IPS-NIHi11 (cell line): ENCODE measurements around the gene COPG2.
A peak's percentile ranks its signal among the peaks of the same experiment; 100 is the strongest.
"Not testable (repeated sequence)": the region's sequence is repeated elsewhere in the genome, so short reads cannot be mapped to it uniquely, and the experiment has no call there.

Experiments
- DNase-seq: peaks from one replicate; pipeline ENCODE4 v3.0.0; 2012; ENCODE audit warnings: mixed read lengths, low spot score

COPG2 gene

DNA sequence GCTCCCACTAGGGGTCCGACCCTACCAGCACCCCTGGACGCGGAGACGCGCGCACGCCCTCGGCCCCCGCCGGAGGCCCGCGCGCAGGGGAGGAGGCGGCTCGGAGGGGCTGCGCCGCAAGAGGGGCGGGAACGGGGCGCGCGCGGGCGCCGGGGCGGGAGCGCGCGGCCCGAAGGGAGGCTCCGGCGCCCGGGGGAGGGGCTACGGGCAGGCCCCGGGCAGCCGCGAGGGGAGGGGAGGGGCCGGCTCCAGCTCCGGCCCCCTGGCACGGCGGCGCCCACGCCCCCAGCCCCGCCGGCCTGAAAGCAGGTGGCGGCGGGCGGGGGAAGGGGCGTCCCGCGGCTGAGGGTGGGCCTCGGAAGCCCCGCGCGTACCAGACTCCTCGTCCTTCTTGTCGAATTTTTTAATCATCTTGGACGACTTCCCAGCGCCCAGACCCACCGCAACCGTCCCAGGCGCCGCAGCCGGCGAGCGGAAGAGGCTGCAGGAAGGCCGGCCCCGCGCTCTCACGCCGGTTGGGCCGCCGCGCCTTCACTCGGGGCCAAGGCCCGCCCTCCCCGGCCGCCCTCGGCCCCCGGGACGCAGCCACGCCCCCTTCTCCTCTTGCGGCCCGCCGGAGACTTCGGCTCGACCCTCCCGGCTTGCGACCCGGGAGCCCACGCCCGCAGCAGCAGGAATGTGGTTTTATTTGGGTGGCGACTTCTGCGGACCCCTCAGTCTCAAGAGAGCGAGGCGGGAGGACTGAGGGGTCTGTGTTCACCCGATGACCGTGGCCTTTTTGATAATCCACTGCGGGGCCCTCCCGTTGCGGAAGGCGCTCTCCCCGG is at the start of gene COPG2:
Gene COPG2, minus strand, starts transcription at position 491 of the 827 bp plus-strand sequence. Its CDS starts 80 bp downstream, at position 411.
- DNase-seq: peak; percentile 98

DNA sequence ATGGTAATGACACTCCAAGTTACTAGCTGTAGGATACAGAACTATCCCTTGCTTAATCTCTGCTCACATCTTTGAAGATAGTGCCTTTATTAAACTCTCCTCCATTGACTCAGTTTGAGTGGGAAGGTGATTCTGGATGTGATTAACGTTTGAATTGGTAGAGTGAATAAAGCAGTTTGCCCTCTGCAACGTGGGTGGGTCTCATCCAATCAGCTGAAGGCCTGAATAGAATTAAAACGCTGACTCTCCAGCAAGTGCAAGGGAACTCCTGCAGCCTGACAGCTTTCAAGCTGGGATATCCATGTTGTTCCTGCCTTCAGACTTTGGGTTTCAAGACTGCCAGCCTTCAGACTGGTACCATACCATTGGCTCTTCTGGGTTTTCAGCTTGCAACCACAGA is 43.9 kb upstream of the COPG2 start:
- DNase-seq: no peak

DNA sequence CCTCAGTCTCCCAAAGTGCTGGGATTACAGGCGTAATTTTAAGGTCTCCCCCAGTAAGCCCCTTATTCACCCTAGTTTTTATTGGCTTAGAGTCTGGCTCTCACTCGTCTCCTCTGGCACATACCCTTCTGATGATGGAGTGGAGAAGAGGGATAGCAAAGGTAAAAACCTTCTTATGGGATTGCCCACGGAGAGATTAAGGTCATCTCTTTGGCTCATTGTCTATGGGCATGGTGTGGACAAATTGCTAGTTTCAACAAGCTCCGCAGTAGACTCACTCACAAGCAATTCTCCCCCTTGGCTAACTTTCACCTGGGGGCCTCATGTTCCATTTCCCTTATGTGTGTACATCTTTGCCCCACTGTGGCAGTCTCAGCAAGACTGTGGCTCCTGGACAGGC is 40.2 kb upstream of the COPG2 start:
- no peak for DNase-seq

DNA sequence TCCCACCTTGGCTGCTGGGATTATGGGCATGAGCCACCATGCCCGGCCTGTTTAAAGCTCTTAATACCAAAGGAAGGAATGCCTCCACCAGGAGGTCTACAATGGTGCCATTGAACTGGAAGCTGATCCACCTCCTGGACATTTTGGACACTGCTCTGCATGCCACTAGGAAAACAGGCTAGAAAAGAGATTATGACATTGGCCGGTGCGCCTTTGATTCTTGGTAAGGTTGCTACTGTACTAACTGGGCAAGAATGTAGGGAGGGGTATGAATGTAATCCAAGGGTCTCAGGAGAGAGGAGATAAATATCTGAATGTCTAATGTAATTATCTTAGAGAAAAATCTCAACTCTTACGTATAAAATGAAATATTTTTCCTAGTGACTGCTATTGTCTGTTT is 39.5 kb upstream of the COPG2 start:
- no peak for DNase-seq

- no peak for DNase-seq
Measured at GRCh38 chr7:130703851-130704250, 35.3 kb upstream of the COPG2 start.

GRCh38 chr7:130701650-130702049 is 33.1 kb upstream of the COPG2 start:
- no peak for DNase-seq

DNA sequence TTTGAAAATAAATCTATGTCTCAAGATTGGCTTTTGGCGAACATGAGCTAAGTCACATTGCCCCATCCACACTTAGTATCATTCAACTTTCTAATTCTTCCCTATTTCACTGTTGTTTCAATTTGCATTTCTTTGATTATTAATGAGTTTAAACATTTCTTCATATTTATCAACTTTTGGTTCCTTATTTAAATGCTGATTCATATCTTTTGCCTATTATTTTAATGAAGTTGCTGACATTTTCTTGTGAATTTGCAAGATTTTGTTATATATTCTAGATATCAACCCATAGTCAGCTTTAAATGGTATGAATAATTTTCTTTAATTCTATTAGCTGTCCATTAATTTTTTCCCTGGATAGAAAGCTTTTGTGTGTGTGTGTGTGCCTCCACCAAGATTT is 32.2 kb upstream of the COPG2 start:
- DNase-seq: no peak

DNA sequence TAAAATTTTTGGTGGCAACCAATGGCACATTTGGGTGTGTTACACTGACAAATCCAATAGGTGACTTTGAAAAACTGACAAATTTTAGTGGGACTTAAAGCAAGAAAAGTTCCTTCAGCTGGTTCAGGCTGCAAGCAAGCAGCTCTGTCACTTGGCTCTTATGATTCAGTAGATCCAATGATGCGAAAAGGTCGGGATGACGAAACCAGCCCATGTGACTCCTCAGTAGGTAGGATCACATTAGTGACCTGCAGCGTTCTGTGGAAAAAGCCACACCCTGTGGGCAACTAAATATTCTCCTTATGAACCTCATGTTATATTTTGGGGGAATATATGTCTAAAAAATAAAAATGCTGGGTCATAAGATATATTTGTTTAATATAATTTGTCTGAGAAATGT is 31.1 kb upstream of the COPG2 start:
- DNase-seq: no peak

DNA sequence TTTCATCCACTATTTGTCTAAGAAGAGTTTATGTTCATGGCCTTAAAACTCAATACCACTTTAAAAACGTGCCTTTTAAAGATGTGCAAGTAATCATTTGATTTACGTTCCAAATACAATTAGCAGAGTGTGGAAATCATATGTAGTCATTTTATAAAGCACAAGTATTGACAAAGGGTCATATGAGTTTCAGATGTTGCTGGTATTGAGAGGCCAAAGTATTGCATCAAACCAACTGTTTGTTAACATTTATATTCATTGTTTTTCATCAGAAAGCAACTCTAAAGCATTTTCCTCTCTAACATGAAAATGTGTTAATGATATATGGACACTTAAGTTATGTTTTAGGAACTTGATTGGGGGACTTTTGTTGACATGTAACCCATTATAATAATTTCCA is 29.3 kb upstream of the COPG2 start:
- no peak for DNase-seq

DNA sequence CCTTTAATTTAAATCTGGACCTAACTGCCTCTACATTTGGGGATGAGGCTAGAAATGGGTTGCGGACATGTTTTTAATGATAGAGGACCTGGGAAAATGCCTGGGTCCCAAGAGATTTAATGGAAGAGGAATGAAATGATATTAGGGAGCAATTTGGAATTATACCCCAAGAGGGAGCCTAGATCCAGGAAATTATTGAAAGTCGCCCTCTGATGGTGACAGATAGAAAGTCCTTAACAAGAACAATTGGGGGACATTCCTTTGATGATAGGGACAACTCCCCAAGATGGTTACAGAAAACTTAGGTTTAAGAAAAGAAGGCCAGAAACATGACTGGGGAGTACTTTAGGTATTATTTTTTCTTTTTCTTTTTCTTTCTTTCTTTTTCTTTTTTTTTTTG is 27.3 kb upstream of the COPG2 start:
- peak; percentile 58 for DNase-seq

GRCh38 chr7:130692396-130692795 is 23.8 kb upstream of the COPG2 start:
- DNase-seq: not testable (repeated sequence)

DNA sequence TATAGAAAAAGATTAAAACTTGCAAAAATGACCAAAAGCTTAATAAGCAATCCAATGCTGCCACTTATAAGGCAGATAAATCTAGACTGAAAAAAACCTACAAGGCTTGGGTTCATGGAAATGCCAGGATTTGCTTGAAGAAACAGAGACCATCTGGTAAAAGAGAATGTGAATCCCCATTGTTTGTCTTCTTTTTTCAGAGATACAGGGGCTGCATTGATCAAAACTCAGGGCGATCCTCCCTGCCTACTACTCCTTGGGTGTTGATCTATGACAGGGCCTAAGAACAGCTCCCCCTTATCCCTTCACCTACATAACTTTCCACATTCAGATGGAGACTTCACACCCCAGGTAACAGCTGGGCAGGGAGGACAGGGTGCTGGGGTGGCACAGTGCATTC is 21.1 kb upstream of the COPG2 start:
- no peak for DNase-seq

DNA sequence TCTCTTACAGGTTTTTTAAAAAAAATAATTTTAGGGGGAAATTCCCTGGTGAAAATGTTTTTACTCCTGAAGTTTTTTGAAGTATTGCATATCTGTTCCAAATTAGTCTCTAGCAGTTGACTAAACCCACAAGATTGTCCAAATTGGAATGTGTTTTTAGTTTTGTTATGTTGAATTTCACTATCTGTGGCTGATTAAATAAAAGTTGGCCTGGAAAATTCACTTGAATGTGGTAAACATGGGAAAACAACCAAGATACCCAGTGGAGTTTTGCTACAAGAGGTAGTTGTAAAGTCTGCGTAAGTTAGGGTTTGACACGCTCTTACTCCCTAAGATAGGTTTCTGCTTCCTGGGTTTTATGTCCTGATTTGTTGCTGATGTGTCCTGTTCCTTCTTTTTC is 14.5 kb upstream of the COPG2 start:
- DNase-seq: no peak

DNA sequence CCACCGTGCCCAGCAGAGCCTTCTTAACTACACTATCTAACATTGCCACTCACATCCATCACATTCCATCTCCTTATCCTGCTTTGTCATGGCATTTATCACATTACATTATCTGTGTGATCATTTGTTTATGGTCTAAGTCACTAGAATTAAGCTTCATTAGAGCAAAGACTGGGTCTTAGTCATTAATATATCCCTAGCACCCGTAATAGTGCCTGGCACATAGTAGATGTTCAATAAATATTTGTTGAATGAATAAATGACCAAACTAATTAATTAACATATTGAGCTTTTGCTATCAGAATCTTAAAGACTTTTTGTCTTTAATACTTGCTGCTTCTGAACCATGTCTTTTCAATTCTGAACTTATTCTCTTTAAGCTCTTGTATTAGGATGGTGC is 5.9 kb upstream of the COPG2 start:
- no peak for DNase-seq

GRCh38 chr7:130673066-130673465 is 4.5 kb upstream of the COPG2 start:
- DNase-seq: no peak

- no peak for DNase-seq
Measured at GRCh38 chr7:130672146-130672545, 3.6 kb upstream of the COPG2 start.

DNA sequence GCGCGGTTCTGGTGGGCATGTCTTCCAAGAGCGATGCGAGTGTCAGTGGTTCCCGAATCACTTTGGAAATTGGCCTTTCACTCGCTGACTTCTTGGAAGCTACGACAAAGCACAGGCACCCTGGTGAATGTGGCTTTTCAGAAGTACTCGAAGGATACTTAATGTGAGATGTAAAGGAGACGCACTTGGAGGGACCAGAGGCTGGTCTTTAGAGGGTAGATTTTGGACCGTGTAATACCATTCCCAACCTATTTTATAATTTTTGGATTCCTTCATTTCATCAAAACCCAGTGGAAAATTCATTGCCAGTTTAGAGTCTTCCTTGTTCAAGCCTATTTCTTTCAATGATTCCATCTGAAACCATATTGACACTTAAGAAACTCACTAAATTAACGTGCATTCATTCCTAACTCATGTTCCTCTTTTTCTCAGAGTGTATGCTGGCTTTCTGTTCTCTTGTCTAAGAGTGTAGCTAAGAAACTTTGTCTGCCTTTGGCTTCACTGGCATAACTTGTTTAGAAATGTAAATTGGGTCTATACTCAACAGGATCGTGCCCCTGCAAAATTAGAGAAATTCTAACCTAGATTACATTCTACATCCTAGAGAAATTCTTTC is 645 bp upstream of the COPG2 start:
- no peak for DNase-seq

DNA sequence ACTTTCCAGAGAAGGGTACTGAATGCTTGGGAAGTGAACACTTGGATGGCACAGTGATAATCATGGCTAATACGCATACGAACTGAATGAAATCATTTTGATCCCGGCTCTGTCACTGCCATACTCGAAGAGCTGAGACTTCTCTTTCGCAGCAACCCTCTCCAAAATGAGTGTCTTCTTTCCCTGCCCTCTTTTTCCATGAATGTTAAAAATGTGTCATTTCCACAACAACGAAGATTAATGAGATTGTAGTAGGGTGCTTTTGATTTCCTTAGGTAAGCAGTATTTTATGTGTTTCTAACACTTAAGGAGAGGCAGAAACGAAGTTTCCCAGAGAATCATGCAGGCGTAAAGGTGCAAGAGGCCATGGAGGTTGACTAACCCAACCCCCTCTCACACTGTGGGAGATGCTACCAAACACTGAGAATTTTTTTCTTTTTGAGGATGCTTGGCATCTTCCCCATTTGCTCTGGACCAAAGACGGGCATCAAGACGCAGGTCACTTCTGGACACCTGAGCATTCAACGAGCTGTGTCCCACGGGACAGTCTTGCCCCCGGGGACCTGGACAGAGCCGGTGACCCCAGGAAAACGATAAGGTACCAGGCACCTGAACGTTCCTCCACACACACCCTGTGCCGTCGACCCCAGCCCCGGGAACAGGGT is 823 bp downstream of the COPG2 start:
- DNase-seq: peak; percentile 7

GRCh38 chr7:130662426-130662825 is 6.1 kb downstream of the COPG2 start:
- no peak for DNase-seq

GRCh38 chr7:130655286-130655685 is 13.3 kb downstream of the COPG2 start:
- no peak for DNase-seq

DNA sequence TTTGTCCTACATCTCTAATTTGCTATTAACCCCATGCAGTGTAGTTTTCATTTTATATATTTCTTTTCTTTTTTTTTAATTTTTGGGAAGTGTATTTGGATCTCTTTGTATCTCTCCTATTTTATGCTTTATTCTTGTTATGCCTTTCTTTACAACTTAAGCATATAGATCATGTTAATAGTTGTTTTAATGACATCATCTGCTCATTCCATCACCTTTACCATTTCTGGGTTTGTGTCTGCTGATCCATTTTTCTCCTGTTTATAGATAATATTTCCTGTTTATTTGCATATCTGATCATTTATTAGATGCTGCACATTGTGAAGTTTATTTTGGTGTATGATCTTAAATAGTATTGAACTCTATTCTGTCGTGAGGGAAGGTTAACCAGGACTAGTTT is 13.7 kb downstream of the COPG2 start:
- no peak for DNase-seq

GRCh38 chr7:130650611-130651120 is 17.9 kb downstream of the COPG2 start:
- DNase-seq: no peak
